ENCODE results near the gene FCRL5. TPM values are rescaled to one million over a fixed set of nuclear protein-coding genes. Genes with fewer than 3 reads are reported as not detected.

The FCRL5 gene
- total RNA-seq (2014; rRNA removed; shearing (Covaris generic)), result not detected in 2 replicates

- no peaks in the 10 kb centered on the region for H3K36me3 ChIP-seq
- H3K27me3 ChIP-seq (replicated peaks), result no peaks in the 10 kb centered on the region
- H3K4me3 ChIP-seq, result no peak within 1 kb of the TSS
- no peaks in the 10 kb centered on the region for H3K9me3 ChIP-seq (replicated peaks)
- no peak for DNase-seq (ENCODE audit: low read depth in 1 of 2, low spot score in 2 of 2)
- no peak within 1 kb of the TSS for H3K27ac ChIP-seq
- no peaks in the 10 kb centered on the region for H3K4me1 ChIP-seq (replicated peaks)
Measured at GRCh38 chr1:157551694-157552693, at the start of gene FCRL5. Gene FCRL5, minus strand, starts transcription at chr1:157552515. Its CDS starts 153 bp downstream, at chr1:157552362.

GRCh38 chr1:157600236-157600635 lies 47.9 kb upstream of the FCRL5 start:
- Histone ChIP-seq H3K4me1 (replicated peaks) (no peaks in the 10 kb centered on the region), H3K4me3 (no peak overlapping the region), H3K9me3 (replicated peaks) (no peaks in the 10 kb centered on the region), H3K36me3 (no peaks in the 10 kb centered on the region), H3K27ac (no peak overlapping the region), H3K27me3 (replicated peaks) (peaks cover 11% of the 10 kb centered on the region)
- no peak for DNase-seq (ENCODE audit: low read depth in 1 of 2, low spot score in 2 of 2)

GRCh38 chr1:157597959-157598667 lies 45.8 kb upstream of the FCRL5 start, which contains the start of gene FCRL4:
Gene FCRL4, minus strand, starts transcription at chr1:157598085. Its CDS starts 141 bp downstream, at chr1:157597944.
- no peak for DNase-seq (ENCODE audit: low read depth in 1 of 2, low spot score in 2 of 2)
- no peaks in the 10 kb centered on the region for H3K9me3 ChIP-seq (replicated peaks)
- H3K4me1 ChIP-seq (replicated peaks), result no peaks in the 10 kb centered on the region
- H3K27me3 ChIP-seq (replicated peaks), result peaks cover under 1% of the 10 kb centered on the region; the same call in 1 of the 2 replicates
- no peak within 1 kb of the TSS for H3K27ac ChIP-seq
- no peaks in the 10 kb centered on the region for H3K36me3 ChIP-seq
- H3K4me3 ChIP-seq, result no peak within 1 kb of the TSS

GRCh38 chr1:157596384-157596783 lies 44.1 kb upstream of the FCRL5 start:
- H3K27me3 ChIP-seq (replicated peaks), result no peaks in the 10 kb centered on the region
- no peak overlapping the region for H3K4me3 ChIP-seq
- no peaks in the 10 kb centered on the region for H3K9me3 ChIP-seq (replicated peaks)
- no peak overlapping the region for H3K27ac ChIP-seq
- no peak for DNase-seq (ENCODE audit: low read depth in 1 of 2, low spot score in 2 of 2)
- H3K4me1 ChIP-seq (replicated peaks), result no peaks in the 10 kb centered on the region
- H3K36me3 ChIP-seq, result no peaks in the 10 kb centered on the region

GRCh38 chr1:157595356-157595755 lies 43.0 kb upstream of the FCRL5 start:
- H3K27me3 ChIP-seq (replicated peaks), result no peaks in the 10 kb centered on the region
- H3K27ac ChIP-seq, result no peak overlapping the region
- H3K4me1 ChIP-seq (replicated peaks), result no peaks in the 10 kb centered on the region
- no peak overlapping the region for H3K4me3 ChIP-seq
- no peaks in the 10 kb centered on the region for H3K9me3 ChIP-seq (replicated peaks)
- H3K36me3 ChIP-seq, result no peaks in the 10 kb centered on the region
- DNase-seq (ENCODE audit: low read depth in 1 of 2, low spot score in 2 of 2), result no peak

GRCh38 chr1:157585984-157586383 lies 33.7 kb upstream of the FCRL5 start:
- Histone ChIP-seq H3K4me1 (replicated peaks) (no peaks in the 10 kb centered on the region), H3K4me3 (no peak overlapping the region), H3K9me3 (replicated peaks) (no peaks in the 10 kb centered on the region), H3K36me3 (no peaks in the 10 kb centered on the region), H3K27me3 (replicated peaks) (peaks cover 5% of the 10 kb centered on the region; the same call in 1 of the 2 replicates), H3K27ac (no peak overlapping the region)
- no peak for DNase-seq (ENCODE audit: low read depth in 1 of 2, low spot score in 2 of 2)

GRCh38 chr1:157584503-157584902 lies 32.2 kb upstream of the FCRL5 start:
- peaks cover 5% of the 10 kb centered on the region; the same call in 1 of the 2 replicates for H3K27me3 ChIP-seq (replicated peaks)
- DNase-seq (ENCODE audit: low read depth in 1 of 2, low spot score in 2 of 2), result no peak
- no peaks in the 10 kb centered on the region for H3K4me1 ChIP-seq (replicated peaks)
- no peak overlapping the region for H3K4me3 ChIP-seq
- H3K36me3 ChIP-seq, result no peaks in the 10 kb centered on the region
- no peak overlapping the region for H3K27ac ChIP-seq
- H3K9me3 ChIP-seq (replicated peaks), result no peaks in the 10 kb centered on the region

- H3K27ac ChIP-seq, result no peak overlapping the region
- H3K4me1 ChIP-seq (replicated peaks), result no peaks in the 10 kb centered on the region
- no peaks in the 10 kb centered on the region for H3K27me3 ChIP-seq (replicated peaks)
- no peak overlapping the region for H3K4me3 ChIP-seq
- DNase-seq (ENCODE audit: low read depth in 1 of 2, low spot score in 2 of 2), result no peak
- H3K36me3 ChIP-seq, result no peaks in the 10 kb centered on the region
- H3K9me3 ChIP-seq (replicated peaks), result no peaks in the 10 kb centered on the region
Measured at GRCh38 chr1:157580828-157581210, 28.5 kb upstream of the FCRL5 start.

GRCh38 chr1:157580179-157580827 lies 28.0 kb upstream of the FCRL5 start:
- no peaks in the 10 kb centered on the region for H3K27me3 ChIP-seq (replicated peaks)
- no peaks in the 10 kb centered on the region for H3K4me1 ChIP-seq (replicated peaks)
- DNase-seq (ENCODE audit: low read depth in 1 of 2, low spot score in 2 of 2), result peak in 1 of 2 experiments; percentile 46
- H3K9me3 ChIP-seq (replicated peaks), result no peaks in the 10 kb centered on the region
- H3K4me3 ChIP-seq, result no peak overlapping the region
- no peak overlapping the region for H3K27ac ChIP-seq
- H3K36me3 ChIP-seq, result no peaks in the 10 kb centered on the region

- Histone ChIP-seq H3K4me1 (replicated peaks) (no peaks in the 10 kb centered on the region), H3K36me3 (no peaks in the 10 kb centered on the region), H3K27ac (no peak overlapping the region), H3K4me3 (no peak overlapping the region), H3K27me3 (replicated peaks) (no peaks in the 10 kb centered on the region), H3K9me3 (replicated peaks) (no peaks in the 10 kb centered on the region)
- no peak for DNase-seq (ENCODE audit: low read depth in 1 of 2, low spot score in 2 of 2)
Measured at GRCh38 chr1:157577420-157577819, 25.1 kb upstream of the FCRL5 start.

- Histone ChIP-seq H3K9me3 (replicated peaks) (no peaks in the 10 kb centered on the region), H3K27me3 (replicated peaks) (no peaks in the 10 kb centered on the region), H3K36me3 (no peaks in the 10 kb centered on the region), H3K4me1 (replicated peaks) (no peaks in the 10 kb centered on the region), H3K27ac (no peak overlapping the region), H3K4me3 (no peak overlapping the region)
- no peak for DNase-seq (ENCODE audit: low read depth in 1 of 2, low spot score in 2 of 2)
Measured at GRCh38 chr1:157575744-157576143, 23.4 kb upstream of the FCRL5 start.

- Histone ChIP-seq H3K27me3 (replicated peaks) (no peaks in the 10 kb centered on the region), H3K27ac (no peak overlapping the region), H3K4me1 (replicated peaks) (no peaks in the 10 kb centered on the region), H3K9me3 (replicated peaks) (no peaks in the 10 kb centered on the region), H3K36me3 (no peaks in the 10 kb centered on the region), H3K4me3 (no peak overlapping the region)
- DNase-seq (ENCODE audit: low read depth in 1 of 2, low spot score in 2 of 2), result no peak
Measured at GRCh38 chr1:157574836-157575235, 22.5 kb upstream of the FCRL5 start.

- Histone ChIP-seq H3K27ac (no peak overlapping the region), H3K27me3 (replicated peaks) (peaks cover 3% of the 10 kb centered on the region; the same call in 1 of the 2 replicates), H3K36me3 (no peaks in the 10 kb centered on the region), H3K4me3 (no peak overlapping the region), H3K9me3 (replicated peaks) (no peaks in the 10 kb centered on the region), H3K4me1 (replicated peaks) (no peaks in the 10 kb centered on the region)
- DNase-seq (ENCODE audit: low read depth in 1 of 2, low spot score in 2 of 2), result no peak
Measured at GRCh38 chr1:157566484-157567300, 14.4 kb upstream of the FCRL5 start.

Measured in SJSA1 (cell line).